Spinal cord (tissue), 10 donors: ENCODE results near the gene GPR173. TPM values are rescaled to one million over a fixed set of nuclear protein-coding genes. Genes with fewer than 3 reads are reported as not detected.

Source experiments
- DNase-seq, 6 donors: peaks; one replicate each; pipeline versions ENCODE4 v3.0.0 to v3.0.0-alpha.2; 2013 to 2015; ENCODE audit warnings: low spot score in 6 of 6, low read depth in 4 of 6
- H3K27ac ChIP-seq: one replicate; pipeline ENCODE4 v1.5.1; 2013; ENCODE audit warnings: low read depth, low read length, control low read depth
- H3K27me3 ChIP-seq: one replicate; pipeline ENCODE4 v1.6.1; 2013; ENCODE audit warnings: low read length; ENCODE audit not compliant: control insufficient read depth, insufficient read depth
- H3K36me3 ChIP-seq: one replicate; pipeline ENCODE4 v1.6.1; 2013; ENCODE audit warnings: low read length; ENCODE audit not compliant: control insufficient read depth, insufficient read depth
- H3K4me1 ChIP-seq: one replicate; pipeline ENCODE4 v1.6.1; 2013; ENCODE audit warnings: low read length; ENCODE audit not compliant: control insufficient read depth, insufficient read depth
- H3K4me3 ChIP-seq: one replicate; pipeline ENCODE4 v1.5.1; 2013; ENCODE audit warnings: low read depth, low read length, control low read depth
- H3K9me3 ChIP-seq: one replicate; pipeline ENCODE4 v1.6.1; 2013; ENCODE audit warnings: low read length; ENCODE audit not compliant: control insufficient read depth, insufficient read depth
- WGBS: methylation state at CpG from one replicate; pipeline ENCODE4 v1.1.5; 2013; ENCODE audit warnings: missing lambda C conversion rate; ENCODE audit not compliant: insufficient coverage; 5-methylcytosine and 5-hydroxymethylcytosine counted together
- long read RNA-seq, 4 donors: transcript quantifications; one replicate each; lab custom pipeline, GENCODE V29; 2026
- polyA plus RNA-seq, 2 donors: library from polyadenylated mRNA; unstranded; fragments of 120-200 nt; gene quantifications; one replicate each; pipeline ENCODE4 v1.2.1, GENCODE V29; 2013; ENCODE audit not compliant: insufficient read length in 2 of 2
- total RNA-seq, 2 donors: library from RNA; depleted of rRNA in 1 of 2; stranded (reverse); fragments of 120-200 nt in 1 of 2; fragments of >200 nt in 1 of 2; gene quantifications; one replicate each; pipeline versions ENCODE4 v1.2.3 to v1.2.4, GENCODE V29; 2013 to 2014
- donor health status: healthy.

GPR173 gene, protein sequence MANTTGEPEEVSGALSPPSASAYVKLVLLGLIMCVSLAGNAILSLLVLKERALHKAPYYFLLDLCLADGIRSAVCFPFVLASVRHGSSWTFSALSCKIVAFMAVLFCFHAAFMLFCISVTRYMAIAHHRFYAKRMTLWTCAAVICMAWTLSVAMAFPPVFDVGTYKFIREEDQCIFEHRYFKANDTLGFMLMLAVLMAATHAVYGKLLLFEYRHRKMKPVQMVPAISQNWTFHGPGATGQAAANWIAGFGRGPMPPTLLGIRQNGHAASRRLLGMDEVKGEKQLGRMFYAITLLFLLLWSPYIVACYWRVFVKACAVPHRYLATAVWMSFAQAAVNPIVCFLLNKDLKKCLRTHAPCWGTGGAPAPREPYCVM
- 10 to 100 TPM; 12.5 to 14.0 TPM for total RNA-seq
- polyA plus RNA-seq, result 10 to 100 TPM; 36.3 to 45.4 TPM
- long read RNA-seq, donor 1, full-length matches to known transcripts, result 4 of 4 reads
- long read RNA-seq, donor 1, partial matches to known transcripts, result 0 of 4 reads
- long read RNA-seq, donor 1, other reads (novel, unspliced or antisense), result 0 of 4 reads
- long read RNA-seq, donor 2, result 0 reads
- long read RNA-seq, donor 3, full-length matches to known transcripts, result 3 of 3 reads
- long read RNA-seq, donor 3, partial matches to known transcripts, result 0 of 3 reads
- long read RNA-seq, donor 3, other reads (novel, unspliced or antisense), result 0 of 3 reads
- long read RNA-seq, donor 4, result 0 reads

GRCh38 chrX:53048169-53049126 is at the start of gene GPR173:
Gene GPR173 (plus strand): TSS chrX:53048789. CDS start chrX:53076622, 27,833 bp downstream.
- H3K4me1 ChIP-seq, result peaks cover 25% of the 10 kb centered on the region
- H3K27ac ChIP-seq, result peak within 1 kb of the TSS; percentile 65
- H3K9me3 ChIP-seq, result no peaks in the 10 kb centered on the region
- H3K27me3 ChIP-seq, result peaks cover 28% of the 10 kb centered on the region
- H3K36me3 ChIP-seq, result no peaks in the 10 kb centered on the region
- WGBS, result 41% methylated on average over 18 of the region's 38 CpGs
- DNase-seq, result peak; percentile 43 to 92 (median 66)
- peak within 1 kb of the TSS; percentile 60 for H3K4me3 ChIP-seq

DNA sequence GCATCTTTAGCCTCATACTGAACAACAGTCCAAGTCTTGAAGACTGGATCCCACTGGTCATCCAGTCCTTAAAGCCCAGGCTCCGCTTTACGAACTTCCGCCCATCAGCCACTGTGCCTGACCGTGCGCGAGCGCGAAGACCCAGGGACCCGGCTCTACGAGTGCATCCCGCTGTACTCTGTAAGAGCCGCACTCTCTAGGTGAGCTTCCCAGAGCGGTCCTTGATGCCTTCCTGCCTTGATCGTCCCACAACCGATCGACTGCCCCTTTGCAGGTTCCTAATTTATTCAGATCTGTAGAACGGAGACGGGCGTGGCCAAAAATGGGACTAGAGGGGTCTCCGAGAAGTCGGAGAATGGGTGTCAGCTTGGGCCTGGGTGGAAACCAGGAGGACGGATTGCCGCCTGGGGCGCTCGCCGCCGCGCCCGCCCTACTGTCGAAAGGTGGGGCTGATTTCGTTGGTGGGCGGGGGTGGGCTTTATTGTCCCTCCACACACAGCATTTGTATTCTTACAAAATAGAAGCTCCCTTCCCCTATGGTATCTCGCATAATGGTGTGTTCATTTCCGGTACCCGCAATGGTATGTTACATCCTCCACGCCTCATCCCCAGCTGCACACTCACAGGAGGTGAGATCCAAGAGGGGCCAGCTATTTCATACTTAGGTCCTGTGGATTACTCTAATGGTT is 48.0 kb upstream of the GPR173 start:
- peaks cover 22% of the 10 kb centered on the region for H3K4me1 ChIP-seq
- peaks cover 22% of the 10 kb centered on the region for H3K27me3 ChIP-seq
- DNase-seq, result peak in 1 of 6 donors; percentile 4
- WGBS, result 44% methylated on average over 25 of the region's 36 CpGs
- no peaks in the 10 kb centered on the region for H3K36me3 ChIP-seq
- no peaks in the 10 kb centered on the region for H3K9me3 ChIP-seq
- H3K27ac ChIP-seq, result no peak overlapping the region
- no peak overlapping the region for H3K4me3 ChIP-seq

- 38% methylated on average over 2 of the region's 2 CpGs for WGBS
- DNase-seq, result no peak
- H3K9me3 ChIP-seq, result no peaks in the 10 kb centered on the region
- no peak overlapping the region for H3K27ac ChIP-seq
- H3K36me3 ChIP-seq, result no peaks in the 10 kb centered on the region
- peaks cover 26% of the 10 kb centered on the region for H3K4me1 ChIP-seq
- H3K4me3 ChIP-seq, result no peak overlapping the region
- H3K27me3 ChIP-seq, result peaks cover 18% of the 10 kb centered on the region
These were observed 46.6 kb upstream of the GPR173 start for GRCh38 chrX:53001958-53002357.

DNA sequence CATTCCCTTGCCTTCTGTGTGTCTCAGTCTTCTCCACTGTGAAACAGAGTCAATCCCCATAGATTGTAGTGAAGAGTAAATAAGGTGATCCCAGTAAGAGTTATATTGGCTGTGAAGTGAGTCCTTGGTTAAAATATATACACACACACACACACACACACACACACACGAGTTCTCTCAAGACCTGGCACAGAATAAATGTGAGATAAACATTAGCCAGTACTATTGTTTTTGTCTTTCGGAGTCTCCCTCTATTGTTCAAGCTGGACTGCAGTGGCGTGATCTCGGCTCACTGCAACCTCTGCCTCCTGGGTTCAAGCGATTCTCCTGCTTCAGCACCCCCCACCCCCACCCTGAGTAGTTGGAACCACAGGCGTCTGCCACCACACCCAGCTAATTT is 45.5 kb upstream of the GPR173 start:
- Histone ChIP-seq H3K27ac (no peak overlapping the region), H3K36me3 (no peaks in the 10 kb centered on the region), H3K4me1 (peaks cover 26% of the 10 kb centered on the region), H3K9me3 (no peaks in the 10 kb centered on the region), H3K4me3 (no peak overlapping the region), H3K27me3 (peaks cover 15% of the 10 kb centered on the region)
- DNase-seq, result no peak
- no CpG with 5 or more reads among the region's 6 CpGs for WGBS

- Histone ChIP-seq H3K36me3 (no peaks in the 10 kb centered on the region), H3K4me3 (no peak overlapping the region), H3K9me3 (peaks cover 3% of the 10 kb centered on the region), H3K27me3 (peaks cover 13% of the 10 kb centered on the region), H3K4me1 (peaks cover 26% of the 10 kb centered on the region), H3K27ac (peak overlapping the region; percentile 70)
- WGBS, result 41% methylated on average over 3 of the region's 4 CpGs
- peak in 1 of 6 donors; percentile 10 for DNase-seq
These were observed 44.6 kb upstream of the GPR173 start for GRCh38 chrX:53004038-53004437.

DNA sequence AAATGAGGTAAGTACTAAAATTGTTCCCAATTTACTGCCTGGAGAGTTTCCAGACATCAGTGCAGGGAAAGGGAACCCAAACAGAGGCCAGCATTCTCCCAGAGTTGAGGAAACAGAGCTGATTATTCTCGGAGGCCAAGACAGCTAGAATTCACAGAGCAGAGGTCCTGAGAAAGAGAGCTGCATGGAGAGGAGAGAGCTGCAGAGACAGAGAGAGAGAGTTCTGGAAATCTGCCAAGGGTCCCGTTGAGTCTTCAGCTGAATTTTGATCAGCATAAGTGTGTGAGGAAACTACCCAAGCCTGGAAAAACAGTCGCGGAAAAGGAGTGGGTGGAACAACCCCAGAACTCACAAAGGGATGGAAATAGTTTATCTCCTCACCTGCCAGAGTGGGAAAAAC is 43.8 kb upstream of the GPR173 start:
- Histone ChIP-seq H3K4me3 (no peak overlapping the region), H3K9me3 (peaks cover 4% of the 10 kb centered on the region), H3K27me3 (peaks cover 10% of the 10 kb centered on the region), H3K4me1 (peaks cover 26% of the 10 kb centered on the region), H3K27ac (peak overlapping the region; percentile 70), H3K36me3 (no peaks in the 10 kb centered on the region)
- WGBS, result 13% methylated on average over 4 of the region's 4 CpGs
- peak in 4 of 6 donors; percentile 48 to 83 (median 70) for DNase-seq

- WGBS, result 40% methylated on average over 2 of the region's 3 CpGs
- peak in 2 of 6 donors; percentile 18 to 46 for DNase-seq
- Histone ChIP-seq H3K27ac (peak overlapping the region; percentile 70), H3K9me3 (peaks cover 4% of the 10 kb centered on the region), H3K4me3 (no peak overlapping the region), H3K4me1 (peaks cover 25% of the 10 kb centered on the region), H3K36me3 (no peaks in the 10 kb centered on the region), H3K27me3 (peaks cover 10% of the 10 kb centered on the region)
These were observed 43.3 kb upstream of the GPR173 start for GRCh38 chrX:53005327-53005726.

DNA sequence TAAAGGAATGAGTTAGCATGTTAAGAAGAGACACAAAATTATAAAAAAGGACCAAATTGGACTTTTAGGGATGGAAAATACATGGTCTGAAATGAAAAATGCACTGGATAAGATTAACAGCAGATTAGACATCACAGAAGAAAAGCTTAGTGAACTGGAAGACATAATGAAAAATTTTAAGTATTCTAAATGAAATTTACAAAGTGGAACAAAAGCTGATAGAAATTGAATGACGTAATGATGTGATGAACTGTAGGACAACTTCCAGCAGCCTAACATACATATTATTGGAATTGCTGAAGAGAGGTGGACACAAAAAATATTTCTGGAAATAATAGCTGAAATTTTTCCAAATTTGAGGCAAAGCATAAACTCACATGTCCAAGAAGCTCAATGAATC is 39.6 kb upstream of the GPR173 start:
- Histone ChIP-seq H3K9me3 (peaks cover 13% of the 10 kb centered on the region), H3K4me3 (no peak overlapping the region), H3K27ac (no peak overlapping the region), H3K27me3 (peaks cover 7% of the 10 kb centered on the region), H3K36me3 (no peaks in the 10 kb centered on the region), H3K4me1 (peaks cover 14% of the 10 kb centered on the region)
- no CpG with 5 or more reads among the region's 1 CpG for WGBS
- no peak for DNase-seq

DNA sequence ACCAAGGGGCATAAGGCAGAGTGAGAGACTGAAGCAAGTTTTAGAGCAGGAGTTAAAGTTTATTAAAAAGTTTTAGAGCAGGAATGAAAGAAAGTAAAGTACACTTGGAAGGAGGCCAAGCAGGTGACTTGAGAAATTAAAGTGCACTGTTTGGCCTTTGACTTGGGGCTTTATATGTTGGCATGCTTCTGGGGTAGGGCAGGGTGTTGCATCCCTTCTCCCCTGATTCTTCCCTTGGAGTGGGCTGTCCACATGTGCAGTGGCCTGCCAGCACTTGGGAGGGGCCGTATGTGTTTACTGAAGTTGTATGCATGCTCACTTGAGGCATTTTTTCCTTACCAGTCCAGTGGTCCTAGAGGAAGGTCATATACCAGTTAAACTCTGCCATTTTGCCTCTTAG is 35.3 kb upstream of the GPR173 start:
- Histone ChIP-seq H3K4me1 (no peaks in the 10 kb centered on the region), H3K27me3 (peaks cover 13% of the 10 kb centered on the region), H3K36me3 (no peaks in the 10 kb centered on the region), H3K4me3 (no peak overlapping the region), H3K9me3 (peaks cover 13% of the 10 kb centered on the region), H3K27ac (no peak overlapping the region)
- no peak for DNase-seq
- 83% methylated on average over 1 of the region's 1 CpG for WGBS
